ENCODE measurements around the gene PPP1R12C.

Gene PPP1R12C

DNA sequence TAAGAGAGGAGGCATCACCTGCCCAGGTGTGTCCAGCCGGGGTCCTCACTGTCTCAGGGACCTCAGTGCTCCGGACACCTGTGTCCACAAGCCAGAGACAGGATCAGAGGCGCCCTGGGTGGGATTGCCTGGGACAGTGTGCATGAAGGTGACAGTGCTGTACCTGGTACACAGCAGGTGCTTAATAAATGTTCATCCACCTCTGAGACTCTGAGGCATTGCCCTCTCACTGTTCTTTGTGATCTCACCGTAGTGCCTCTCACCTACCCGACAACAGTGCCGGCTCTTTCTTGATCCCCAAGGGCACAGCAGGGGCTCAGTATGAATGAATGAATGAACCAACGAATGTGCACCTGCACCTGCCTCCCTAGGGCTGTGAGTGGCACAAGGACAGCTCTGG lies 63.7 kb downstream of the PPP1R12C start:
- H3K27ac ChIP-seq: no peak overlapping the region
- TF ChIP-seq, protein P1, sequence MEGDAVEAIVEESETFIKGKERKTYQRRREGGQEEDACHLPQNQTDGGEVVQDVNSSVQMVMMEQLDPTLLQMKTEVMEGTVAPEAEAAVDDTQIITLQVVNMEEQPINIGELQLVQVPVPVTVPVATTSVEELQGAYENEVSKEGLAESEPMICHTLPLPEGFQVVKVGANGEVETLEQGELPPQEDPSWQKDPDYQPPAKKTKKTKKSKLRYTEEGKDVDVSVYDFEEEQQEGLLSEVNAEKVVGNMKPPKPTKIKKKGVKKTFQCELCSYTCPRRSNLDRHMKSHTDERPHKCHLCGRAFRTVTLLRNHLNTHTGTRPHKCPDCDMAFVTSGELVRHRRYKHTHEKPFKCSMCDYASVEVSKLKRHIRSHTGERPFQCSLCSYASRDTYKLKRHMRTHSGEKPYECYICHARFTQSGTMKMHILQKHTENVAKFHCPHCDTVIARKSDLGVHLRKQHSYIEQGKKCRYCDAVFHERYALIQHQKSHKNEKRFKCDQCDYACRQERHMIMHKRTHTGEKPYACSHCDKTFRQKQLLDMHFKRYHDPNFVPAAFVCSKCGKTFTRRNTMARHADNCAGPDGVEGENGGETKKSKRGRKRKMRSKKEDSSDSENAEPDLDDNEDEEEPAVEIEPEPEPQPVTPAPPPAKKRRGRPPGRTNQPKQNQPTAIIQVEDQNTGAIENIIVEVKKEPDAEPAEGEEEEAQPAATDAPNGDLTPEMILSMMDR (IDR thresholded peaks at IDR 0.05): no peak
- TF ChIP-seq ZFX (IDR thresholded peaks at IDR 0.05; ENCODE audit: borderline replicate concordance): no peak

DNA sequence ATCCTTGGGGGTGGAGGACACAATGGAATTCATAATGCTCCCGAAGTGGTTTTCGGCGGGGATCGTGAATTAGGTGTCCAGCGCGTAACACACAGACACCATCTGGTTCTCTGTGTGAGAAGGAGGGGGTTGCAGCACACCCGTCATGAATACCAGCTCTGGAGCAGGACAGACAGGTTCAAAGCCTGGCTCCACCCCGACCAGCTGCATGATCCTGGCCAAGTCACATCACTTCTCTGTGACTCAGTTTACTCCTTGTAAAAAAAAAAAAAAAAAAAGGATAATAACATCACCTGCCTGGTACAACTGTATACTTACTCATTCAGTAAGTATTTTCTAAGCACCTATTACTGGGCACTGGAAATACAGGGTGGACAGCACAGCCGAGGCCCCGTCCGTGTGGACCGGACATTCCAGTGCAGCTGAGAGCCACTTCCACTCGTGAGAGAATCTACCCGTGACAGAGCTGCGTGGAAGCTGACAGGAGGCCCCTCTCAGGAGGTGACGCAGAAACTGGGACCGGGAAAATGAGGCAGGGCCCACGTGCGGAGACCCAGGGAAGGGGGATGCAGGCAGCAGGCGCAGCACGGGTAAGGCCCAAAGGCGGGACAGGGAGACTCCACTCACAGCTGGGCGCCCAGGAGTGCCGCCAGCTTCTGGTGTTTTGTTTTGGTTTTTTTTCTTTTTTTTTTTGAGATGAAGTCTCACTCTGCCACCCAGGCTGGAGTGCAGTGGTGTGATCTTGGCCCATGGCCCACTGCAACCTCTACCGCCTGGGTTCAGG lies 66.5 kb downstream of the PPP1R12C start:
- no peak overlapping the region for H3K27ac ChIP-seq
- no peak for TF ChIP-seq ZFX (IDR thresholded peaks at IDR 0.05; ENCODE audit: borderline replicate concordance)
- TF ChIP-seq, protein P1 (IDR thresholded peaks at IDR 0.05): no peak

DNA sequence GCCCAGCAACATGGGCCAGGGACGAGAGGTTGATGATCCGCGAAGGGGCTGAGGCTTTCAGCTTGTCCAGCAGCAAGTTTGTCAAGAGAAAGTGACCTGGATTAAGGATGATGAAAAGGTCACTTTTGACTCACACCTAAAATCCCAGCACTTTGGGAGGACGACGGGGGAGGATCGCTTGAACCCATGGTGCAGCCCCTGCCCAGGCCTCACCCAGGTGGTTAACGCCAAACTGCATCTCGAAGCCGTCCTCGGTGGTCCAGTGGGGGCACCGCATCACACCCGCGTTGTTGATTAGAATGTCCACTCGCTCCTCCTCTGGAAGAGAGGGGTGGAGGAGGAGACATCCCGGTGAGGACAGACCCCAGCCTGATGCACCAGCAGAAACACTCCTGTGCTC lies 69.0 kb downstream of the PPP1R12C start:
- TF ChIP-seq, protein P1 (IDR thresholded peaks at IDR 0.05): no peak
- TF ChIP-seq ZFX (IDR thresholded peaks at IDR 0.05; ENCODE audit: borderline replicate concordance): no peak
- H3K27ac ChIP-seq: no peak overlapping the region

DNA sequence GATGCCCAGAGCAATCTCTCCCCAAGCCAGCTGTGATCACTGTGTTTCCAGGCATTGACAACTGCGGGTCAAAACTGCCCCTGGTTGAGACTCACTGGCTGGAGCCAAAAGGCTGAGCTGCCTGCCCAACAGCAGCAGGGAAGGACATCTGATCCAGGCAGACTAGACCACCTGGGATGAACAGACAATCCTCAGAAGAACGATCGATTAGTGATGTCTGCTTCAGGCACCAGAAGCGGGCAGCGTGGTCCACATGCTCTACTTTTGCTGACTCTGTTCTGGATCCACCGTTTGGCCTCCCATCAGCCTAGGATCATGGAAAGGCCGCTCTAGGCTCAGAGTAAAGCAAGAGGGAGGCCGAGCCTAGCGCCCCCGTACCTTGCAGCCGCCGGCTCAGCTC lies 69.5 kb downstream of the PPP1R12C start:
- H3K27ac ChIP-seq: no peak overlapping the region
- TF ChIP-seq, protein P1 (IDR thresholded peaks at IDR 0.05): no peak
- no peak for TF ChIP-seq ZFX (IDR thresholded peaks at IDR 0.05; ENCODE audit: borderline replicate concordance)

DNA sequence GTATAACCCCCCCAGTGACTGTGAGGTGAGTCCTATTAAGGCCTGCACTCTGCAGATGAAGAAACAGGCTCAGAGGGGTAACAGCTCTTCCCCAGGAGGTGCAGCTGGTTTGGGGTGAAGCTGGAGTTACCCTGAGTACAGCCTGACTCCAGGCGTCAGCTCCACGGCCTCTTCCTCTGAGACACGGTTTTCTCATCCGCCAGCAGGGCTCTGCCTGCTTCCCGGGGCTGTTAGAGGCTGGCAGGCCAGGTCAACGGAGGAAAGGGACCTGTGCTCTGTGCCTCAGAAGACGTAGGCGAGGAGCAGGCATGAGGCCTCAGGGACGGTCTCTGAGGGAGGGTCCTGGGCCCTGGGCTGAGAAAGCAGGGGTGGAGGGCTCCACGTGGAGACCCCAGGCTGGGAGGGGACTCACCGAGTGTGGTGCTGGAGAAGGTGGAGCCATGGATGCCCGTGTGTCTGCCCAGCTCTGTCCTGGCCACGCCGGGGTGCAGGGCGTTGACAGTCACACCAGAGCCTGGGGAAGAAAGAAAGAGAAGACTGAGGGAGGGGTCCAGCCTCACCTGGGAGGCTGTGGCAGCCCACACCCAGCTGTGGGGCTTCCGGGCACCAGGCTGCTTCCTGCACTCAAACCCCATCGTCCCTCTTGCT lies 70.3 kb downstream of the PPP1R12C start:
- no peak overlapping the region for H3K27ac ChIP-seq
- no peak for TF ChIP-seq ZFX (IDR thresholded peaks at IDR 0.05; ENCODE audit: borderline replicate concordance)
- TF ChIP-seq, protein P1 (IDR thresholded peaks at IDR 0.05): no peak

DNA sequence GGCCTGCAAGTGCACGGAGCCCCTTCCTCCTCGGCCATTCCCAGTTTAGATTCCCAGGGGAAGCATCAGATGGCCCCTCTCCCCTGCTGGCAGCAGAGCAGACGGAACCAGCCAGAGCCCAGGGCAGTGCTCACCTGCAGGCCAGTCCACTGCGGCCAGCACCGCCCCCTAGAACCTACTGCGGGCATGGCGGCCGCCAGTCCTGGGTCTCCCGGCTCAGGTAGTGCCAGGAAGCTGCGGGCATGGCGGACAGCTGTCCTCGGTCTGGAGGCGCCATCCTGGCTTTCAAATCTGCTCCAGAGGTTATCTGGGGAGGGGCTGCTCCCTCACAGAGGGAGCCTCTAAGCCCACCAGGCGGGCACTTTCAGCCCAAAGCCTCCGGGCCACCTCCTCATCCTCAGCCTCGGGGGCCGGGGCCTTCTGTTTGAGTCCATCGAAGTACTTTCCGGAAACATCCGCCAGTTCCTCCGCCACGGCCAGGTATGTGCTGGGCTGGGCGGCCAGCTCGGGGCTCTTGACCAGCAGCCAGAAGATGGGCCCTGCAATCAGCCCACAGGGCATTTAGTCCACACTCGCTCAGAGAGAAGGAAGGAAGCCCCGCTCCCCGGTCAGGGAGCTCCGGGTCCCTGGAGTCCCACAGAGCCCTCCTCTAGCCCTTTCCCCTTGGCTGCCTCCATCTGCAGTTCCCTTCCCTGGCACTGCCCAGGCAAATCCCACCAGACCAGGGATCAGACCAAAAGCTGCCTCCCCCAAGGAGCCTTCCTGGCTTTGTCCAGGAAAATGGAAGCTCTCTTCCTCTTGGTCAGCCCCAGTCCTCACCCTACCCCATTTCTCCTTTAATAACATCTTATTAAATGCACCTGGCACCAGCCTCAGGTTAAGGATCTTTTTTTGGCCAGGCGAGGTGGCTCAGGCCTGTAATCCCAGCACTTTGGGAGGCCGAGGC lies 72.4 kb downstream of the PPP1R12C start:
- TF ChIP-seq, protein P1 (IDR thresholded peaks at IDR 0.05): no peak
- TF ChIP-seq ZFX (IDR thresholded peaks at IDR 0.05; ENCODE audit: borderline replicate concordance): no peak
- no peak overlapping the region for H3K27ac ChIP-seq
